ENCODE data around the gene USP24.

USP24 gene

GRCh38 chr1:55069280-55069679 lies 145.9 kb downstream of the USP24 start:
- Mint-ChIP-seq H3K27ac (no peak overlapping the region), H3K4me3 (no peak overlapping the region), H3K27me3 (ENCODE audit: low read depth) (no peaks in the 10 kb centered on the region), H3K4me1 (peaks cover 51% of the 10 kb centered on the region), H3K36me3 (ENCODE audit: low read depth) (peaks cover 67% of the 10 kb centered on the region), H3K9me3 (no peaks in the 10 kb centered on the region)
- no peak for TF ChIP-seq CTCF (IDR thresholded peaks at IDR 0.05; ENCODE audit: unreplicated experiment in 3 of 3)

GRCh38 chr1:55068638-55069037 lies 146.5 kb downstream of the USP24 start:
- Mint-ChIP-seq H3K27me3 (ENCODE audit: low read depth) (no peaks in the 10 kb centered on the region), H3K36me3 (ENCODE audit: low read depth) (peaks cover 65% of the 10 kb centered on the region), H3K4me3 (peak overlapping the region in 1 of 3 experiments; percentile 28), H3K27ac (no peak overlapping the region), H3K4me1 (peaks cover 51% of the 10 kb centered on the region), H3K9me3 (no peaks in the 10 kb centered on the region)
- no peak for TF ChIP-seq CTCF (IDR thresholded peaks at IDR 0.05; ENCODE audit: unreplicated experiment in 3 of 3)

- Mint-ChIP-seq H3K27me3 (ENCODE audit: low read depth) (no peaks in the 10 kb centered on the region), H3K27ac (no peak overlapping the region), H3K9me3 (no peaks in the 10 kb centered on the region), H3K36me3 (ENCODE audit: low read depth) (peaks cover 60% of the 10 kb centered on the region), H3K4me3 (no peak overlapping the region), H3K4me1 (peaks cover 51% of the 10 kb centered on the region)
- TF ChIP-seq CTCF (IDR thresholded peaks at IDR 0.05; ENCODE audit: unreplicated experiment in 3 of 3) = no peak
These were observed 147.2 kb downstream of the USP24 start for GRCh38 chr1:55067914-55068313.

- H3K36me3 Mint-ChIP-seq (ENCODE audit: low read depth) = peaks cover 53% of the 10 kb centered on the region
- no peaks in the 10 kb centered on the region for H3K9me3 Mint-ChIP-seq
- H3K27me3 Mint-ChIP-seq (ENCODE audit: low read depth) = no peaks in the 10 kb centered on the region
- no peak overlapping the region for H3K27ac Mint-ChIP-seq
- no peak overlapping the region for H3K4me3 Mint-ChIP-seq
- no peak for TF ChIP-seq CTCF (IDR thresholded peaks at IDR 0.05; ENCODE audit: unreplicated experiment in 3 of 3)
- peaks cover 56% of the 10 kb centered on the region for H3K4me1 Mint-ChIP-seq
These were observed 148.0 kb downstream of the USP24 start for GRCh38 chr1:55067022-55067778.

- Mint-ChIP-seq H3K27ac (no peak overlapping the region), H3K4me3 (no peak overlapping the region), H3K36me3 (ENCODE audit: low read depth) (peaks cover 40% of the 10 kb centered on the region), H3K27me3 (ENCODE audit: low read depth) (no peaks in the 10 kb centered on the region), H3K9me3 (no peaks in the 10 kb centered on the region), H3K4me1 (peaks cover 48% of the 10 kb centered on the region)
- no peak for TF ChIP-seq CTCF (IDR thresholded peaks at IDR 0.05; ENCODE audit: unreplicated experiment in 3 of 3)
These were observed 149.5 kb downstream of the USP24 start for GRCh38 chr1:55065648-55066047.

GRCh38 chr1:55064861-55065263 lies 150.3 kb downstream of the USP24 start:
- peaks cover 40% of the 10 kb centered on the region for H3K4me1 Mint-ChIP-seq
- TF ChIP-seq CTCF (IDR thresholded peaks at IDR 0.05; ENCODE audit: unreplicated experiment in 3 of 3) = no peak
- H3K4me3 Mint-ChIP-seq = no peak overlapping the region
- H3K36me3 Mint-ChIP-seq (ENCODE audit: low read depth) = peaks cover 38% of the 10 kb centered on the region
- H3K27me3 Mint-ChIP-seq (ENCODE audit: low read depth) = no peaks in the 10 kb centered on the region
- no peaks in the 10 kb centered on the region for H3K9me3 Mint-ChIP-seq
- no peak overlapping the region for H3K27ac Mint-ChIP-seq

Data from nephron (organoid).